ENCODE measurements around the gene COL8A1. TPM values are rescaled to one million over a fixed set of nuclear protein-coding genes. Genes with fewer than 3 reads are reported as not detected.

COL8A1 gene
- total and polyA plus RNA-seq, 8 donors = 0.24 to 10.1 (median 0.59) TPM

DNA sequence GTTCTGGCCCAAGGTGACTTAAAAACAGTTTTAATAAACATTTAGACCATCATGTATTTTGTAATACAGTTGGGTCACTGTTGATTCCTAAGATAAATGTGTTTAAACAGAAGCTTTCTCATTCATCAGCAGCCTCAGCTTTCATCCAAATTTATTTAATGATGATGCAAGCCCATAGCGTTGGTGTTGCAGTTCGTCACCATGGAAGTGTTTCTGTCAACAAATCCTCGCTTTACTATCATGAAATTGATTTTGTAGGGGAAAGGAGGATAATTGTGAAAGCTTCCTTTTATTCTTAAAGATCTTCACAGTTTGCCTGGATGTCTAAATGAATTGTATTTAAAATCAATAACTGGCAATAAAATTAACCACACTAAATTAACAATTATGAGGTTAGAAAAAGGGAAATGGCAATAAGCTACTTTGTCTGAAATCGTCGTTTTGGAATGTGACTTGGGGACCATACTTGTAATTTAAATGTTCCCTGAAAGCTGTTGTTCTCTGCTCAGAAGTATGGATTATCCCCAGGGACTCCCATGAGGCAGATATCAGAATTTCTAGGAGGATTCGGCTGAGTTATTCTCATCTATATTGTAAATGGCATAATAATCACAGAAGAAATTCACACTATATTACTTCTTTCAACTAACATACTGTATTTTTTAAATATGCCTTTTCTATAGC, 208.2 kb downstream of the COL8A1 start:
- no peak for DNase-seq
- TF ChIP-seq, protein P1, sequence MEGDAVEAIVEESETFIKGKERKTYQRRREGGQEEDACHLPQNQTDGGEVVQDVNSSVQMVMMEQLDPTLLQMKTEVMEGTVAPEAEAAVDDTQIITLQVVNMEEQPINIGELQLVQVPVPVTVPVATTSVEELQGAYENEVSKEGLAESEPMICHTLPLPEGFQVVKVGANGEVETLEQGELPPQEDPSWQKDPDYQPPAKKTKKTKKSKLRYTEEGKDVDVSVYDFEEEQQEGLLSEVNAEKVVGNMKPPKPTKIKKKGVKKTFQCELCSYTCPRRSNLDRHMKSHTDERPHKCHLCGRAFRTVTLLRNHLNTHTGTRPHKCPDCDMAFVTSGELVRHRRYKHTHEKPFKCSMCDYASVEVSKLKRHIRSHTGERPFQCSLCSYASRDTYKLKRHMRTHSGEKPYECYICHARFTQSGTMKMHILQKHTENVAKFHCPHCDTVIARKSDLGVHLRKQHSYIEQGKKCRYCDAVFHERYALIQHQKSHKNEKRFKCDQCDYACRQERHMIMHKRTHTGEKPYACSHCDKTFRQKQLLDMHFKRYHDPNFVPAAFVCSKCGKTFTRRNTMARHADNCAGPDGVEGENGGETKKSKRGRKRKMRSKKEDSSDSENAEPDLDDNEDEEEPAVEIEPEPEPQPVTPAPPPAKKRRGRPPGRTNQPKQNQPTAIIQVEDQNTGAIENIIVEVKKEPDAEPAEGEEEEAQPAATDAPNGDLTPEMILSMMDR (IDR thresholded peaks at IDR 0.05) = no peak
- Histone ChIP-seq H3K27ac (peak overlapping the region in 2 of 4 donors; percentile 45 to 75), H3K36me3 (no peaks in the 10 kb centered on the region), H3K27me3 (no peaks in the 10 kb centered on the region), H3K4me3 (no peak overlapping the region), H3K4me1 (peaks cover 10 to 19% (median 14%) of the 10 kb centered on the region in 3 donors), H3K9me3 (no peaks in the 10 kb centered on the region)
- 35 to 52% methylated on average over 6 of the region's 6 CpGs for WGBS, 2 donors
- intact Hi-C loops (cut with DNase I) = no loop called here
- ATAC-seq = peak in 3 of 4 donors; percentile 8 to 60 (median 29)
- peak; percentile 59 for FAIRE-seq

DNA sequence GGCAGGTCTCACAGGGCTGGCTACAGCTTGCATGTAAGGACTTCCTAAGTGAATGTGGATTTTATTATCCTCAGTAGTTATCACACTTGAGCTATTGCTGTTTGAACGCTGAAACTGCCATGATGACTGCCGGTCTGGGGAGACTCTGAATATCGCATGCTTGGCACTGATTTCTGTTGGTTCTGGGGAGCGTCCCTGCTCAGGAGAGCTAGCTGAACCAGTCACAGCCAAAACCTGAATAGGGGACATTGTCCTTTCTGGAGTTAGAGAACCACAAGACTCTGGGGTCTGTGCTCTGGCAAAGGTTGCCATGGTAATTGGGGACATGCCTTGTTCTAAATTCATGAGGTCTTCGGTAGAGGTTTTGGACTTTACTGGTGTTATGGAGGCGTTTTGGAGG, 210.0 kb downstream of the COL8A1 start:
- TF ChIP-seq, protein P1 (IDR thresholded peaks at IDR 0.05) = no peak
- H3K27me3 ChIP-seq = no peaks in the 10 kb centered on the region
- H3K36me3 ChIP-seq = no peaks in the 10 kb centered on the region
- no peak overlapping the region for H3K4me3 ChIP-seq
- H3K9me3 ChIP-seq = no peaks in the 10 kb centered on the region
- FAIRE-seq (no peak), ATAC-seq (no peak), DNase-seq (no peak)
- peaks cover 9 to 12% (median 10%) of the 10 kb centered on the region in 3 donors for H3K4me1 ChIP-seq
- intact Hi-C loops (cut with DNase I) = no loop called here
- 94 to 95% methylated on average over 6 of the region's 6 CpGs for WGBS, 2 donors
- H3K27ac ChIP-seq = no peak overlapping the region

Other genes with a start within 250 kb of the COL8A1 start
- gene CMSS1, start 179.3 kb downstream of the COL8A1 start, total RNA-seq = 10 to 100 TPM; 14.4 to 29.9 (median 15.9) TPM
- gene CMSS1, start 179.3 kb downstream of the COL8A1 start, polyA plus RNA-seq = 10 to 100 TPM; 15.0 to 19.7 TPM